SK-N-SH (cell line): Measurements from ENCODE around the gene AKT1. TPM values are rescaled to one million over a fixed set of nuclear protein-coding genes. Genes with fewer than 3 reads are reported as not detected.
A peak's percentile ranks its signal among the peaks of the same experiment; 100 is the strongest.

Experiments used
- CTCF ChIA-PET: fragments of 300-600, 350-600 bp; formaldehyde crosslinking; extraction: SDS; loops from one replicate; lab custom pipeline; 2021; lab: Yijun Ruan, JAX
- POLR2A ChIA-PET: fragments of 350-600 bp; sonication (Branson Sonifier 250); formaldehyde crosslinking; extraction: SDS; loops from one replicate; lab custom pipeline; 2020; ENCODE audit warnings: antibody characterized with exemption, inconsistent platforms; lab: Yijun Ruan, JAX
- DNase-seq: peaks from one replicate; pipeline ENCODE4 v3.0.0; 2012
- H2AFZ ChIP-seq: fragments of 200-600 bp; sonication (generic); 2 replicates; pipeline ENCODE4 v1.8.1; 2016; ENCODE audit warnings: antibody characterized with exemption, mild to moderate bottlenecking, low read depth
- H3F3A ChIP-seq: fragments of 200-600 bp; sonication (generic); replicated peaks from 2 replicates; pipeline ENCODE3; 2016; ENCODE audit warnings: antibody characterized with exemption, mild to moderate bottlenecking; ENCODE audit not compliant: insufficient read depth
- H3K27ac ChIP-seq, 2 experiments: fragments of 200-500 bp in 1 of 2; fragments of 200-600 bp in 1 of 2; sonication (Bioruptor generic) in 1 of 2; sonication (generic), shearing (Covaris generic) in 1 of 2; 2 replicates each; pipeline versions ENCODE4 v1.5.1 to v1.6.1; 2014 to 2016; ENCODE audit warnings: low read depth in 2 of 2, inconsistent platforms in 1 of 2, low read length in 1 of 2, mild to moderate bottlenecking in 1 of 2, mixed read lengths in 1 of 2
- H3K27me3 ChIP-seq: fragments of 200-600 bp; sonication (generic), shearing (Covaris generic); 2 replicates; pipeline ENCODE4 v1.6.1; 2016; ENCODE audit warnings: mixed run types; ENCODE audit not compliant: insufficient read depth
- H3K36me3 ChIP-seq, 2 experiments: fragments of 200-500 bp in 1 of 2; fragments of 200-600 bp in 1 of 2; sonication (Bioruptor generic) in 1 of 2; sonication (generic) in 1 of 2; replicated peaks in 1 of 2; 2 replicates each; pipeline versions ENCODE3 to v1.5.1; 2014 to 2016; ENCODE audit warnings: low read length in 1 of 2, mild to moderate bottlenecking in 1 of 2; ENCODE audit not compliant: insufficient read depth in 2 of 2, control insufficient read depth in 1 of 2
- H3K4me1 ChIP-seq, 2 experiments: fragments of 200-500 bp in 1 of 2; fragments of 200-600 bp in 1 of 2; sonication (Bioruptor generic) in 1 of 2; sonication (generic), shearing (Covaris generic) in 1 of 2; 2 replicates each; pipeline versions ENCODE4 v1.5.1 to v1.6.1; 2014 to 2016; ENCODE audit warnings: low read depth in 1 of 2, low read length in 1 of 2, mixed run types in 1 of 2; ENCODE audit not compliant: insufficient read depth in 2 of 2, control insufficient read depth in 1 of 2
- H3K4me2 ChIP-seq: fragments of 200-600 bp; sonication (generic), shearing (Covaris generic); 2 replicates; pipeline ENCODE4 v1.6.1; 2017; ENCODE audit warnings: mixed run types
- H3K4me3 ChIP-seq, 2 experiments: fragments of 200-500 bp in 1 of 2; fragments of 200-600 bp in 1 of 2; sonication (Bioruptor generic) in 1 of 2; sonication (generic), shearing (Covaris generic) in 1 of 2; 2 replicates each; pipeline versions ENCODE4 v1.5.1 to v1.8.1; 2014 to 2016; ENCODE audit warnings: low read depth in 2 of 2, inconsistent platforms in 1 of 2, low read length in 1 of 2, mild to moderate bottlenecking in 1 of 2, mixed read lengths in 1 of 2, moderate library complexity in 1 of 2
- H3K79me2 ChIP-seq: fragments of 200-600 bp; sonication (generic); 2 replicates; pipeline ENCODE4 v1.8.1; 2017; ENCODE audit warnings: mild to moderate bottlenecking; ENCODE audit not compliant: insufficient read depth
- H3K9ac ChIP-seq: fragments of 200-600 bp; sonication (generic); 2 replicates; pipeline ENCODE4 v1.6.1; 2017; ENCODE audit warnings: mixed run types
- H3K9me2 ChIP-seq: fragments of 200-600 bp; sonication (generic); 2 replicates; pipeline ENCODE4 v1.6.1; 2017; ENCODE audit warnings: mixed run types
- H3K9me3 ChIP-seq: fragments of 200-600 bp; sonication (generic); 2 replicates; pipeline ENCODE4 v1.6.1; 2017; ENCODE audit warnings: mixed run types, mild to moderate bottlenecking, moderate library complexity
- H4K20me1 ChIP-seq: fragments of 200-600 bp; sonication (generic); 2 replicates; pipeline ENCODE4 v1.6.1; 2017; ENCODE audit warnings: mild to moderate bottlenecking, mixed run types; ENCODE audit not compliant: insufficient read depth
- CTCF ChIP-seq: fragments of 200-600 bp; sonication (generic); IDR thresholded peaks from 2 replicates; pipeline ENCODE4 v1.6.1; 2017; ENCODE audit warnings: antibody characterized with exemption, mild to moderate bottlenecking, moderate library complexity
- FOSL2 ChIP-seq: IDR thresholded peaks from 2 replicates; pipeline ENCODE4 v1.4.0; 2012; ENCODE audit warnings: low read depth, mild to moderate bottlenecking, moderate library complexity, borderline replicate concordance
- FOXJ3 ChIP-seq: sonication (generic); formaldehyde crosslinking; IDR thresholded peaks from 2 replicates; pipeline ENCODE4 v1.5.1; 2020; ENCODE audit warnings: mild to moderate bottlenecking, missing genetic modification reagents
- FOXM1 ChIP-seq: IDR thresholded peaks from 2 replicates; pipeline ENCODE4 v1.4.0; 2012; ENCODE audit warnings: low read depth, mild to moderate bottlenecking
- GABPA ChIP-seq: IDR thresholded peaks from 2 replicates; pipeline ENCODE4 v1.4.0; 2012; ENCODE audit warnings: low read depth, mild to moderate bottlenecking
- JUND ChIP-seq: IDR thresholded peaks from 2 replicates; pipeline ENCODE4 v1.4.0; 2012
- NRF1 ChIP-seq: IDR thresholded peaks from 2 replicates; pipeline ENCODE4 v1.6.1; 2012; ENCODE audit warnings: low read depth, mild to moderate bottlenecking, low read length
- PBX3 ChIP-seq: IDR thresholded peaks from 2 replicates; pipeline ENCODE4; 2012
- RAD21 ChIP-seq: IDR thresholded peaks from 2 replicates; pipeline ENCODE4 v1.6.1; 2012; ENCODE audit warnings: mild to moderate bottlenecking, low read length
- RFX5 ChIP-seq: IDR thresholded peaks from 2 replicates; pipeline ENCODE4 v1.6.1; 2012; ENCODE audit warnings: mild to moderate bottlenecking, improper control_type of control experiment, low read length
- RXRA ChIP-seq: IDR thresholded peaks from 2 replicates; pipeline ENCODE4 v1.4.0; 2012; ENCODE audit warnings: low read depth, mild to moderate bottlenecking, borderline replicate concordance
- SMC3 ChIP-seq: IDR thresholded peaks from 2 replicates; pipeline ENCODE4 v1.6.1; 2012; ENCODE audit warnings: low read depth, low read length, improper control_type of control experiment
- TAF1 ChIP-seq: IDR thresholded peaks from 2 replicates; pipeline ENCODE4 v1.6.1; 2012; ENCODE audit warnings: low read depth, mild to moderate bottlenecking, low read length, moderate library complexity, borderline replicate concordance
- TCF12 ChIP-seq: IDR thresholded peaks from 2 replicates; pipeline ENCODE4 v1.4.0; 2012
- WGBS: methylation state at CpG from one replicate; pipeline ENCODE4 v1.1.6; 2017; ENCODE audit warnings: low lambda C conversion rate; 5-methylcytosine and 5-hydroxymethylcytosine counted together
- polyA plus RNA-seq, 3 experiments: library from polyadenylated mRNA; depleted of rRNA; stranded (reverse); fragments of >200 nt; gene quantifications; 2 replicates each; pipeline ENCODE4 v1.2.3, GENCODE V29; 2012
- TF ChIP-seq, protein P1 (sequence below): fragments of 150-350 bp; IDR thresholded peaks from 2 replicates; pipeline ENCODE4 v1.6.1; 2017; ENCODE audit warnings: antibody characterized with exemption, low read length, low read depth, borderline replicate concordance

AKT1 gene
- polyA plus RNA-seq, 1 of the 3 experiments (the other 2 are of a cell fraction): 198 TPM

DNA sequence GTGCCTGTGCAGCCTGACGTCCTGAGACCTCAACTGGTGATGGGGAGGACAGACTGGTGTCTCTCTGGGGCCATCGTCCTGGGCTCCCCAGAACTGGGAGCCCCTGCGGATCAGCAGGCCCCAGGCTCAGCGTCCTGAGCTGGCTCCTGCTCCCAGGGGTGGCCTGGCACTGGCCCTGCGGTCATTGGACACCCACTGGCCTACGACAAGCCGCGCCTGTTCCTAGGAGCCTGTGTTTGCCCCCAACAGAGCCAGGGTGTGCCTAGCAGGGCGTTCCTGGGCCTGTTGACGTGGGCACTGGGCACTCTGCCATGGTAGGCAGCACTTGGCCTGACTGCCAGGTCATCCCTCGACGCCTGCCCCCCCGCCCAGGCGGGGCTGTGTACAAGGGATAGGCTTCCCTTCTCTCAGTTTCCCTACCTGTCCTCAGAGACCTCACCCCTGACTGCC lies 63.2 kb downstream of the AKT1 start (continued):
- no peak for TF ChIP-seq CTCF
- TF ChIP-seq, all 33 proteins: peak for 0

DNA sequence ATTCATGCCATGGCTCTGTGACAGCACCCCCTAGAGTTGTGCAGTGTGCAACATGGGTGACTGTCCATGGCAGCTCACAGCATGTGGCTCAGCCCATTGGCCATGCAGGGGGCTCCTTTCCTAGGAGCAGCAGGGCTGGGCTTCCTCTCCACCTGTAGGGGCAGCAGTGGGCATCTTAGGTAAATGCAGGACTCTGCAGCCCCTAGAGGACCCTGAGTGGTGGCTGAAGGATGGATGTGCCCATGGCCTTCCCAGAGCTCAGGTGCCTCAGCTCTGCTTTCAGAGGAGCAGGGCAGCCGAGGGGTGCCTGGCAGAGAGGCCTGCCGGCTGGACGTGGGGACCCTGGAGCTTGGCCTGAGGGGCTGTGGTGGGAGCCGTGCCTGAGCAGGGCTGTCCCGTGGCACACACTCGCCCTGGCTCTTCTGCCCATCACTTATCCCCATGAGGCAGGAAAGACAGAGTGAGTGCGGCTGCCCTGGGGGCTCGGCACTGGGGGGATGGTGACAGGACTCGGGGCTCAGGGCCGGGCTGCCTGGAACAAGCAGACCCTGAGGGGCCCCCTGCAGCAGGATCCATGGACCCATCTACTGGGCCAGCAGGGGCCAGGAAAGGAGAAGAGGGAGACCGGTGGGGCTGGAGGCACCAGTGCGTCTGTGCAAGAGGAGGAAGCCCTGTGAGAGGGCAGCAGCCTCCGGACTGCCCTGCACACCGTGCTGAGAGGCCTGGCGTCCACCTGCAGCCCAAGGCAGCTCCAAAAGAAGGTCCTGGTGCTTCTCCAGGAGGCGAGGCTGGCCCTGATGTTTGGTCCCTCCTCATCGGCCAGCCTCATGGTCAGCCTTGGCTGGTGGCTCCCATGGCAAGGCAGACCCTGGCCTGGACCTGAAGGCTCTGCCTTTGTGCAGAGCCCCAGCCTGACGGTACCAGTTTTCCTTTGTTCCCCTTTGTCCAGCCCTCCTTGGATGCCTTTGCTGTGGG lies 63.9 kb downstream of the AKT1 start:
- no peak overlapping the region for H3K4me2 ChIP-seq
- peak; percentile 75 for DNase-seq
- no peaks in the 10 kb centered on the region for H3F3A ChIP-seq
- CTCF ChIA-PET: interaction anchor here (1.0 to 4.4 kb wide), 7 partner anchors 7 to 95 kb away, joined by 3 to 21 read pairs (median 5); partner anchors contain the start of genes ADSS1 and SIVA1
- WGBS: 94% methylated on average over 11 of the region's 18 CpGs
- no peak overlapping the region for H3K27ac ChIP-seq
- H3K9me2 ChIP-seq: no peaks in the 10 kb centered on the region
- H2AFZ ChIP-seq: no peak overlapping the region
- H3K27me3 ChIP-seq: no peaks in the 10 kb centered on the region
- POLR2A ChIA-PET: interaction anchor here (1.0 kb wide), 1 partner anchor 21 kb away, joined by 3 read pairs; the partner anchor contains the start of gene SIVA1
- H3K4me1 ChIP-seq: peaks cover 0 to 9% of the 10 kb centered on the region in 2 experiments; a peak in 1 of 4 replicates
- no peaks in the 10 kb centered on the region for H4K20me1 ChIP-seq
- H3K79me2 ChIP-seq: no peaks in the 10 kb centered on the region
- H3K9ac ChIP-seq: no peak overlapping the region
- no peak overlapping the region for H3K4me3 ChIP-seq
- TF ChIP-seq GABPA: no peak
- no peak for TF ChIP-seq SMC3
- TF ChIP-seq CTCF: peak; percentile 46
- TF ChIP-seq FOSL2: no peak
- TF ChIP-seq TAF1: no peak
- H3K36me3 ChIP-seq: no peaks in the 10 kb centered on the region
- no peaks in the 10 kb centered on the region for H3K9me3 ChIP-seq

GRCh38 chr14:104730487-104730886 lies 65.1 kb downstream of the AKT1 start:
- POLR2A ChIA-PET: interaction anchor here (1.0 kb wide), 1 partner anchor 22 kb away, joined by 3 read pairs; the partner anchor contains the start of gene SIVA1
- no peaks in the 10 kb centered on the region for H3K27me3 ChIP-seq
- no peaks in the 10 kb centered on the region for H3K79me2 ChIP-seq
- peaks cover 0 to 13% of the 10 kb centered on the region in 2 experiments; a peak in 1 of 4 replicates for H3K4me1 ChIP-seq
- no peak overlapping the region for H3K4me2 ChIP-seq
- H3K9ac ChIP-seq: no peak overlapping the region
- H2AFZ ChIP-seq: no peak overlapping the region
- 76% methylated on average over 5 of the region's 5 CpGs for WGBS
- CTCF ChIA-PET: interaction anchor here (1.0 to 2.1 kb wide), 5 partner anchors 21 to 97 kb away, joined by 3 to 7 read pairs (median 3); no protein-coding TSS in a partner anchor
- H3F3A ChIP-seq: no peaks in the 10 kb centered on the region
- no peaks in the 10 kb centered on the region for H4K20me1 ChIP-seq
- H3K9me3 ChIP-seq: no peaks in the 10 kb centered on the region
- H3K27ac ChIP-seq: no peak overlapping the region
- H3K36me3 ChIP-seq: no peaks in the 10 kb centered on the region
- TF ChIP-seq JUND (no peak), RAD21 (no peak), PBX3 (no peak), FOXM1 (no peak), TAF1 (no peak), FOXJ3 (CRISPR knock-in tag) (no peak), RFX5 (no peak), FOSL2 (no peak), TCF12 (no peak), NRF1 (no peak), RXRA (no peak)
- TF ChIP-seq, protein P1, sequence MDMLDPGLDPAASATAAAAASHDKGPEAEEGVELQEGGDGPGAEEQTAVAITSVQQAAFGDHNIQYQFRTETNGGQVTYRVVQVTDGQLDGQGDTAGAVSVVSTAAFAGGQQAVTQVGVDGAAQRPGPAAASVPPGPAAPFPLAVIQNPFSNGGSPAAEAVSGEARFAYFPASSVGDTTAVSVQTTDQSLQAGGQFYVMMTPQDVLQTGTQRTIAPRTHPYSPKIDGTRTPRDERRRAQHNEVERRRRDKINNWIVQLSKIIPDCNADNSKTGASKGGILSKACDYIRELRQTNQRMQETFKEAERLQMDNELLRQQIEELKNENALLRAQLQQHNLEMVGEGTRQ: no peak
- no peaks in the 10 kb centered on the region for H3K9me2 ChIP-seq
- DNase-seq: no peak
- H3K4me3 ChIP-seq: no peak overlapping the region
